Spleen (tissue), 11 donors: ENCODE data around the gene FTO. TPM values are rescaled to one million over a fixed set of nuclear protein-coding genes. Genes with fewer than 3 reads are reported as not detected.

Experiments used
- DNase-seq: peaks from one replicate; pipeline ENCODE4 v3.0.0-alpha.2; 2020
- H3K27ac ChIP-seq, 8 donors: fragments of 200-600 bp; sonication (generic) in 7 of 8; 1 replicate in 4 of 8; 2 replicates in 4 of 8; pipeline versions ENCODE4 v1.5.0 to v1.8.0; 2016 to 2021; ENCODE audit warnings: inconsistent platforms in 4 of 8, mild to moderate bottlenecking in 4 of 8, moderate library complexity in 1 of 8
- H3K27me3 ChIP-seq, 7 donors: fragments of 200-600 bp; sonication (generic) in 6 of 7; replicated peaks in 1 of 7; 1 replicate in 4 of 7; 2 replicates in 3 of 7; pipeline versions ENCODE4 v1.5.0 to v1.8.0; 2016 to 2021; ENCODE audit warnings: inconsistent platforms in 3 of 7, mild to moderate bottlenecking in 1 of 7
- H3K36me3 ChIP-seq, 6 donors: fragments of 200-600 bp; sonication (generic) in 5 of 6; 1 replicate in 4 of 6; 2 replicates in 2 of 6; pipeline versions ENCODE4 v1.5.0 to v1.8.0; 2016 to 2021; ENCODE audit warnings: inconsistent platforms in 2 of 6
- H3K4me1 ChIP-seq, 6 donors: fragments of 200-600 bp; sonication (generic) in 5 of 6; 1 replicate in 3 of 6; 2 replicates in 3 of 6; pipeline versions ENCODE4 v1.5.0 to v1.8.0; 2016 to 2021; ENCODE audit warnings: inconsistent platforms in 3 of 6
- H3K4me3 ChIP-seq, 8 donors: fragments of 200-600 bp; sonication (generic) in 7 of 8; 1 replicate in 4 of 8; 2 replicates in 4 of 8; pipeline versions ENCODE4 v1.5.0 to v1.8.0; 2016 to 2021; ENCODE audit warnings: inconsistent platforms in 4 of 8, mild to moderate bottlenecking in 4 of 8, moderate library complexity in 2 of 8
- H3K9me3 ChIP-seq, 8 donors: fragments of 200-600 bp; sonication (generic) in 7 of 8; 1 replicate in 4 of 8; 2 replicates in 4 of 8; pipeline versions ENCODE4 v1.5.0 to v1.8.0; 2016 to 2021; ENCODE audit warnings: inconsistent platforms in 4 of 8
- CTCF ChIP-seq, 11 experiments: fragments of 200-600 bp in 7 of 11; fragments of 450-650 bp in 4 of 11; sonication (generic) in 4 of 11; IDR thresholded peaks in 8 of 11; conservative IDR thresholded peaks in 3 of 11; 1 replicate in 7 of 11; 2 replicates in 4 of 11; pipeline versions ENCODE4 v1.4.0 to v1.8.0; 2016 to 2021; ENCODE audit warnings: antibody characterized with exemption in 11 of 11, inconsistent platforms in 4 of 11, mild to moderate bottlenecking in 1 of 11
- POLR2A ChIP-seq, 3 donors: fragments of 450-650 bp; IDR thresholded peaks; one replicate each; pipeline ENCODE4 v1.5.1; 2017; ENCODE audit warnings: antibody characterized with exemption in 3 of 3, mild to moderate bottlenecking in 1 of 3
- POLR2AphosphoS5 ChIP-seq, 3 donors: sonication (generic); formaldehyde crosslinking; IDR thresholded peaks; one replicate each; pipeline ENCODE4 v1.5.1; 2017; ENCODE audit warnings: antibody characterized with exemption in 3 of 3
- WGBS, 5 donors: extraction: QIAGEN DNeasy Blood & Tissue Kit in 3 of 5; methylation state at CpG; one replicate each; pipeline versions ENCODE4 v1.1.5 to v1.1.7; 2013 to 2018; 5-methylcytosine and 5-hydroxymethylcytosine counted together
- intact Hi-C: fragments of 100-400 bp; cut with DNase I; formaldehyde crosslinking; loops from one replicate; pipeline ENCODE4 v1.15.0; 2023; ENCODE audit warnings: low total_unique reads
- polyA plus RNA-seq, 3 donors: library from polyadenylated mRNA; stranded (reverse); fragments of 200-250 nt; gene quantifications; one replicate each; pipeline ENCODE4 v1.2.1, GENCODE V29; 2013
- total RNA-seq, 7 donors: library from RNA; depleted of rRNA in 3 of 7; stranded (reverse); fragments of >200 nt in 3 of 7; fragmentation: NEBNext Ultra II Directional in 4 of 7; extraction: Animal tissue kit (Norgen Biotek cat#: 25700) in 4 of 7; gene quantifications; one replicate each; pipeline versions ENCODE4 v1.1.0 to v1.2.1, GENCODE V29; 2016 to 2021
- donor health status: healthy with polysubstance abuse.
- donor health status: DM: no; HTN: no; CAD: no; lungs with moderate emphysema.
- donor health status: DM: no; HTN: no; CAD: no.
- donor health status: Bipolar disorder and iron deficiency.
- donor health status: healthy.
- donor health status: DM: no; HTN: no; CAD: no.
- donor health status: DM: yes; HTN: yes; CAD: no.

The FTO gene
- total and polyA plus RNA-seq, 10 donors: 6.8 to 89.8 (median 68.4) TPM

- H3K4me1 ChIP-seq: no peaks in the 10 kb centered on the region
- H3K27me3 ChIP-seq: no peaks in the 10 kb centered on the region
- no peak for TF ChIP-seq POLR2AphosphoS5 (IDR thresholded peaks at IDR 0.05)
- TF ChIP-seq CTCF (IDR thresholded peaks at IDR 0.05 in 8 of 11, conservative IDR thresholded peaks at IDR 0.05 in 3 of 11): no peak
- TF ChIP-seq POLR2A (IDR thresholded peaks at IDR 0.05): no peak
- intact Hi-C loops: no loop called here
- no peak overlapping the region for H3K4me3 ChIP-seq
- H3K27ac ChIP-seq: no peak overlapping the region
- peaks cover 0 to 48% (median 22%) of the 10 kb centered on the region in 6 donors for H3K36me3 ChIP-seq
- 90 to 97% (median 93%) methylated on average over 8 of the region's 8 CpGs for WGBS, 5 donors
- DNase-seq: no peak
- no peaks in the 10 kb centered on the region for H3K9me3 ChIP-seq
These were observed 408.7 kb downstream of the FTO start for GRCh38 chr16:54112451-54113206.

GRCh38 chr16:54115558-54115957 is 411.6 kb downstream of the FTO start:
- Histone ChIP-seq H3K27ac (no peak overlapping the region), H3K9me3 (no peaks in the 10 kb centered on the region), H3K4me1 (no peaks in the 10 kb centered on the region), H3K36me3 (peaks cover 0 to 54% (median 24%) of the 10 kb centered on the region in 6 donors), H3K4me3 (no peak overlapping the region), H3K27me3 (no peaks in the 10 kb centered on the region)
- DNase-seq: no peak
- intact Hi-C loops: no loop called here
- TF ChIP-seq POLR2A (IDR thresholded peaks at IDR 0.05) (no peak), CTCF (IDR thresholded peaks at IDR 0.05 in 8 of 11, conservative IDR thresholded peaks at IDR 0.05 in 3 of 11) (no peak)
- WGBS, 5 donors: 89 to 96% (median 93%) methylated on average over 9 of the region's 9 CpGs

- DNase-seq: no peak
- WGBS, 5 donors: 83 to 89% (median 86%) methylated on average over 17 of the region's 17 CpGs
- no peaks in the 10 kb centered on the region for H3K9me3 ChIP-seq
These were observed 412.2 kb downstream of the FTO start for GRCh38 chr16:54116124-54116655.

More at GRCh38 chr16:54116124-54116655, 412.2 kb downstream of the FTO start:
- Histone ChIP-seq H3K4me1 (no peaks in the 10 kb centered on the region), H3K27ac (no peak overlapping the region), H3K27me3 (no peaks in the 10 kb centered on the region), H3K4me3 (no peak overlapping the region), H3K36me3 (peaks cover 0 to 54% (median 24%) of the 10 kb centered on the region in 6 donors)
- intact Hi-C loops: no loop called here
- TF ChIP-seq POLR2A (IDR thresholded peaks at IDR 0.05) (no peak), POLR2AphosphoS5 (IDR thresholded peaks at IDR 0.05) (no peak), CTCF (IDR thresholded peaks at IDR 0.05 in 8 of 11, conservative IDR thresholded peaks at IDR 0.05 in 3 of 11) (no peak)
